Measurements from ENCODE around the gene PDE6G. TPM values are rescaled to one million over a fixed set of nuclear protein-coding genes. Genes with fewer than 3 reads are reported as not detected.

Gene PDE6G
- total RNA-seq, 1 donor from 2014 or later = not detected

DNA sequence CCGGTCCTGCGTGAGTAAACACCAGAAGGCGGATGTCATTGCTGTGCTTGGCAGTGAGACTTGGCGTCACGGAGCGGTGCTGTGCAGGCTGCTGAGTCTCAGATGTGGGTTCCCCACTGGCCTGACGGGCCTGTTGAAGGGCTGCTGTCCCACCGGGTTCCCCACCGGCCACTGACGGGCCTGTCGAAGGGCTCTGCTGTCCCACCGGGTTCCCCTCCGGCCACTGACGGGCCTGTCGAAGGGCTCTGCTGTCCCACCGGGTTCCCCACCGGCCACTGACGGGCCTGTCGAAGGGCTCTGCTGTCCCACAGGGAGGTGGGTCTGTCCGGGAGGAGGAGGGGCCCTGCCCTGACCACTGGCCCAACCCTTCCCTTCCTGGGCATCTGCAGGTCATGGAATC, 30.3 kb upstream of the PDE6G start:
- Histone ChIP-seq H3K36me3 (peaks cover 0 to 63% of the 10 kb centered on the region in 2 donors), H3K4me1 (peaks cover 45% of the 10 kb centered on the region), H3K4me3 (no peak overlapping the region), H3K27ac (no peak overlapping the region), H3K27me3 (no peaks in the 10 kb centered on the region), H3K9me3 (no peaks in the 10 kb centered on the region)
- TF ChIP-seq POLR2AphosphoS5 (IDR thresholded peaks at IDR 0.05; ENCODE audit: insufficient read depth in 1 of 2, low read depth in 1 of 2) = no peak
- no peak for TF ChIP-seq POLR2A (IDR thresholded peaks at IDR 0.05)
- TF ChIP-seq, protein P1, sequence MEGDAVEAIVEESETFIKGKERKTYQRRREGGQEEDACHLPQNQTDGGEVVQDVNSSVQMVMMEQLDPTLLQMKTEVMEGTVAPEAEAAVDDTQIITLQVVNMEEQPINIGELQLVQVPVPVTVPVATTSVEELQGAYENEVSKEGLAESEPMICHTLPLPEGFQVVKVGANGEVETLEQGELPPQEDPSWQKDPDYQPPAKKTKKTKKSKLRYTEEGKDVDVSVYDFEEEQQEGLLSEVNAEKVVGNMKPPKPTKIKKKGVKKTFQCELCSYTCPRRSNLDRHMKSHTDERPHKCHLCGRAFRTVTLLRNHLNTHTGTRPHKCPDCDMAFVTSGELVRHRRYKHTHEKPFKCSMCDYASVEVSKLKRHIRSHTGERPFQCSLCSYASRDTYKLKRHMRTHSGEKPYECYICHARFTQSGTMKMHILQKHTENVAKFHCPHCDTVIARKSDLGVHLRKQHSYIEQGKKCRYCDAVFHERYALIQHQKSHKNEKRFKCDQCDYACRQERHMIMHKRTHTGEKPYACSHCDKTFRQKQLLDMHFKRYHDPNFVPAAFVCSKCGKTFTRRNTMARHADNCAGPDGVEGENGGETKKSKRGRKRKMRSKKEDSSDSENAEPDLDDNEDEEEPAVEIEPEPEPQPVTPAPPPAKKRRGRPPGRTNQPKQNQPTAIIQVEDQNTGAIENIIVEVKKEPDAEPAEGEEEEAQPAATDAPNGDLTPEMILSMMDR (IDR thresholded peaks at IDR 0.05) = no peak
- no peak for DNase-seq (ENCODE audit: extremely low spot score in 2 of 2)
- intact Hi-C loops (cut with DNase I) = no loop called here

DNA sequence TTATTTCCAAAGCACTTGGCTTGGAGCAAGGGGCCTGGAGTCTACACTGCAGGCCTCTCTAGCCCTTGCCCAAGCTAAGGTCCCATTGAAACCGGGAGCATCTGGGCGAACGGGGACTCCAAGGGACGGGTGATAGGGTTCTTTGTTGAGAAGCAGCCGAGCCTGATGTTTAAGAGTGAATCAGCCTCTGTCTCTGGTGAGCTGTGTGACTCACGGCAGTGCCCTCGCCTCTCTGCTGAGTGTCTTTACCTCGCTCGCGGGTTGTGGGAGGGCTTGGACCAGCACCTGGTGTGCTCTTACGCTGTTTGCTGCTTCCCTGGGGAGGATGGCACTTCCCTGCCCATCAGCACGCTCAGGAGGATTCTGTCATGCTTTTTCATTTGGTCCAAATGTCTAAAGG, 28.8 kb upstream of the PDE6G start:
- H3K27me3 ChIP-seq = no peaks in the 10 kb centered on the region
- TF ChIP-seq, protein P1 (IDR thresholded peaks at IDR 0.05) = no peak
- TF ChIP-seq POLR2AphosphoS5 (IDR thresholded peaks at IDR 0.05; ENCODE audit: insufficient read depth in 1 of 2, low read depth in 1 of 2) = no peak
- TF ChIP-seq POLR2A (IDR thresholded peaks at IDR 0.05) = no peak
- H3K9me3 ChIP-seq = no peaks in the 10 kb centered on the region
- DNase-seq (ENCODE audit: extremely low spot score in 2 of 2) = no peak
- no peak overlapping the region for H3K27ac ChIP-seq
- peak overlapping the region; percentile 85 to 100 for H3K4me3 ChIP-seq
- peaks cover 48% of the 10 kb centered on the region for H3K4me1 ChIP-seq
- intact Hi-C loops (cut with DNase I) = no loop called here
- H3K36me3 ChIP-seq = peaks cover 0 to 55% of the 10 kb centered on the region in 2 donors

DNA sequence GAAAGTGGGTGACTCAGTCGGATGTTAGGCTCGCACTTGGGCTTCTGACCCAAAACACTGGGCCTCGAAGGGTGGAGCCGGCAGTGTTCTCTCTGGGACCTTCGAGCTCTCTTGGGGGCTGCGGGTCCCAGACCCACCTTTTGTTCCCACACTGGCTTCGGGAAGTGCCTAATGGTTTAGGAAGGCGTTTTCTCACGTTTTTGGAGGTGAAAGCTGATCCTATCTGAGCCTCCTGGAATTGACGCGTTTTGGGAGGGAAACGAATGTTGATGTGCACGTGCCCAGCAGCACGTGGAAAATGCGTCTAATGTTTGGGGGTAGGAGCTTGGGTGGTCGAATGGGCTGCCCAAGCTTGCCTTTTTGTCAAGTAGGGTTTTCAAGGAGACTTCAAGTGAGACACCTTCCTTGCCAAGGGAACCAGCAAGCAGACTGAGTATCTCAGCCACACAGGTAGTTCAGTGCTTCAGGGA, 28.1 kb upstream of the PDE6G start:
- H3K27ac ChIP-seq = peak overlapping the region; percentile 78
- no peaks in the 10 kb centered on the region for H3K9me3 ChIP-seq
- intact Hi-C loops (cut with DNase I) = no loop called here
- H3K4me3 ChIP-seq = peak overlapping the region; percentile 85 to 100
- TF ChIP-seq, protein P1 (IDR thresholded peaks at IDR 0.05) = no peak
- TF ChIP-seq POLR2AphosphoS5 (IDR thresholded peaks at IDR 0.05; ENCODE audit: insufficient read depth in 1 of 2, low read depth in 1 of 2) (no peak), POLR2A (IDR thresholded peaks at IDR 0.05) (no peak)
- H3K4me1 ChIP-seq = peaks cover 48% of the 10 kb centered on the region
- peaks cover 0 to 49% of the 10 kb centered on the region in 2 donors for H3K36me3 ChIP-seq
- no peak for DNase-seq (ENCODE audit: extremely low spot score in 2 of 2)
- no peaks in the 10 kb centered on the region for H3K27me3 ChIP-seq

DNA sequence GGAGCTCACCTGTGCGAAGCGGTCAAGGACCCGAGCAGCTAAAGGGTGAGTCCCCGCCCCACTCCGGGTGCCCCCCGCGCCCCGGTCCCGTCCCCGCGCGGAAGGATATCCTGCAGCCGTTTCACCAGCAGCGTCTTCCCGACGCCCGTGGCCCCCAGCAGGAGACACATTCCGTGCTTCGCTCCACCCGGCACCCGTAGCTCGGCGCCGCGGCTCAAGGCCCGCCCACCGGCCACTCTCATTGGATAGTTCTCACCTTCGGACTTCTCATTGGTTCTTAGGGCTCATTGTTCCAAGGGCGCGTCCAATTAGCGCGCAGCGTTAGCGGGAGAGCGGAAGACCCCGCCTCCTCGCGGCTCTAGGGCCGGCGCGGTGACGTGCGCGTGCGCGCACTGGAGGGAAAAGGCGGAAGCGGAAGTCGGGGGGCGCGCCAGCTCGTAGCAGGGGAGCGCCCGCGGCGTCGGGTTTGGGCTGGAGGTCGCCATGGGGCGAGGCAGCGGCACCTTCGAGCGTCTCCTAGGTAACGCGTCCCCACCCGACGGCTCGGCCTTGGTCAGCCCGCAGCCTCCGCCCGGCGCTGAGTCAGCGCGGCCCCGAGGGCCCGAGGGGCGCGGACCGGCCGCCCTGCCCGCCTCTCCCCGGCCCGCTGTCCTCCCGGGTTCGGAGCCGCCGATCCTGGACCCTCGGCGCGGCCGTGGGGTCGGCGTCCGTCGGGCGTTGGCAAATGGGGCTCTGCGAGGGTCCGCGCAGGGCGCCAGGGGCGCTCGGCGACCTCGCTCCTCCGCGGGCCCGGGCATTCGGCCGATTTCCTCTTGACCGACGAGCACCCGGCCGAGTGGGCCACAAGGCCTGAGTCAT, 27.5 kb upstream of the PDE6G start, which contains the start of the genes ARL16 and HGS:
ARL16 (minus strand) TSS at position 214 of the 858 bp plus-strand sequence; CDS start at position 170, 44 bp downstream.
HGS (plus strand) TSS at position 428 of the 858 bp plus-strand sequence; CDS start at position 484, 56 bp downstream.
- H3K9me3 ChIP-seq = no peaks in the 10 kb centered on the region
- peaks cover 48% of the 10 kb centered on the region for H3K4me1 ChIP-seq
- H3K36me3 ChIP-seq = peaks cover 0 to 43% of the 10 kb centered on the region in 2 donors
- H3K27ac ChIP-seq = peak within 1 kb of the TSS; percentile 78
- TF ChIP-seq, protein P1 (IDR thresholded peaks at IDR 0.05) = no peak
- TF ChIP-seq POLR2AphosphoS5 (IDR thresholded peaks at IDR 0.05; ENCODE audit: insufficient read depth in 1 of 2, low read depth in 1 of 2) (peak; percentile 91 to 98), POLR2A (IDR thresholded peaks at IDR 0.05) (peak in 1 of 2 donors; percentile 58)
- no peaks in the 10 kb centered on the region for H3K27me3 ChIP-seq
- peak within 1 kb of the TSS; percentile 85 to 100 for H3K4me3 ChIP-seq
- peak in 1 of 2 donors; percentile 99 for DNase-seq (ENCODE audit: extremely low spot score in 2 of 2)
- intact Hi-C loops (cut with DNase I) = no loop called here
